NCI-H510A (cell line): ENCODE measurements around the gene TTC28.

Experiments
- DNase-seq: peaks from one replicate; lab custom pipeline; 2025; lab: John Stamatoyannopoulos, UW

TTC28 gene

DNA sequence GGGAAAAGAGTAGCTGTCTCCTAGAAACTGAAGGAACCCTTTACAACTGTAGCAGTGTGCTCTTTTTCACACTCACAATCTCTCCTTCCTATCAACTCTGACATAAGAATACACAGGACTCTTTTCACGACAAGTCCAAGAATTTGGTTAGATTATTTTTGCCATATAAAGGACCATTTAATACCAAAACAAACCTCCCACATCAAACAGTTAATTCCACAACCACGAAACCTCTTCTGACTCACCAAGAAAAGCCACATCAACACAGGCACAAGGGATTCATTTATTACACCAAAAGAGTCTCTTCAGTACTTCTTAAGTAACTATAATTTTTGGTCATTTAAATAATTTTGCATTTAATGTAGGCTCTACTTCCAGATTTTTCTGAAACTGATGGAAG, 538.0 kb downstream of the TTC28 start:
- DNase-seq = no peak

DNA sequence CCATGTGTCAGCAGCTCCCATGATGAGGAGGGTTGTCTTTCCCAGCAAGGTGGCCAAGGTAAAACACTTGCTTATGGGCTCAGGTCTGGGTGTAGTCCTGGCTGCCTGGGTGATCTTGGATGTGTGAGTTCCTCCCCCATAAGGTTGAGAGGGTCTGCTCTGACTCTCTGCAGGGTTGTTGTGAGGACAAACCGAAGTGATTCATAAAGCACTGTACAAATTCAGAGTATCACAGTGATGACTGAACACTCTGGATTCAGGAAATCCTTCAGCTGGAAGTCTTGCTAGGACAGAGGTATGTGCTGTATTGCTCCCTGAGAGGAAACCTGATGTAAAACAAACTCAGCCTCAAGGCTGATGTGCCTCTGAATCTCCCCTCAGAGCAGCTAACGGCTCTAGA, 539.7 kb downstream of the TTC28 start:
- no peak for DNase-seq

DNA sequence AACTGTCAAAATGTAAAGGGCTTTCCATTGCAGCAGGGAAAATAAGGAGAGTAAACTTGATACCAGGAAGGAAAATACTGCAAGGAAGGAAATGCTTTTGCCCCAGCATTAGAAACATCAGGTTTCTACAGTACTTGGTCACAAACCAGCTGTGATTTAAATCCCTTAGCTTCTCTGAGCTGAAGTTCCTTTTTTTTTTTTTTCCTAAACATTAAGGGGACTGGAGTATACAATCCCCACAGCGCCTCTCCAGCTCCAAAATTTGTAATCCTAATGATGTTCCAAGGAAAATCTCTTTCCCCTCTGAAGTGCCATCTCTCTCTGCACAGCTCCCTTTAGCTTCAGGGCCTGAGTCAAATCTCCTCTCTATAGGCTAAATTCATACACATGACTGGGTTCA, 540.1 kb downstream of the TTC28 start:
- no peak for DNase-seq

DNA sequence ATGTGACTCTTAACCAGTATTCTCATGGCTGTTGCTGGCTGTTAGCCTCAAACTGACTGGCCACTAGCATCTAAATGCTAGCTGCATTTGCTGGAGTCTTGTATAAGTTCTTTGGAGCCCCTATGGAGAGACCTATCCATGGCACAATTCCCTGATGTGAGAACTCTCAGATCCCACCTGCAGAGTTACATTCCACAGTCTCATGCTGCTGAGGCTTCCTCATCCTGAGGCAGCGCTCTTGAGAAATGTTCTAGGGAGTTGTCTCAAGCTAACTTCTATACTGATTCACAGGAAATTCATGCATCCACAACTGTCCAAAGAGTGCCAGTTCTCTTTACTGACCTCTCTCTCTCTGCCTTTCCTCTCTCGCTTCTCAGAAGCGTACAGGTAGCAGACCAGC, 542.6 kb downstream of the TTC28 start:
- no peak for DNase-seq

DNA sequence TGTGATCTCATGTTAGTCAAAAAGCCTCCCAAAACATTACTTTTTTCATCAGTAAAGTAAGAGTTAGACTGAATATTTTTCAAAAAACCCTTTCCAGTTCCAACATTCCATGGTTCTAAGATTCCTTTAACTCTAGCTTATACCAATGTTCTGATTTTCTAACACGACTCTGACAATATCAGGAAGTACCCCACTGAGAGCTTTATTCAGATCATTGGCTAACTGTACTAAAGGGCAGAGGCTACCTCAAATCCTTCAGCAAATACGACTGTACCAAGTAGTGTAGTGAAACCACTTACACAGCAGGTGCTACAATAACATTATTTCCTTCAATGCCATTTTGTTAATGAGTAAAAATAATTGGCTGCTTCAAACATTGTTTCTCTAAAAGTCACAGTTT, 547.2 kb downstream of the TTC28 start:
- no peak for DNase-seq

DNA sequence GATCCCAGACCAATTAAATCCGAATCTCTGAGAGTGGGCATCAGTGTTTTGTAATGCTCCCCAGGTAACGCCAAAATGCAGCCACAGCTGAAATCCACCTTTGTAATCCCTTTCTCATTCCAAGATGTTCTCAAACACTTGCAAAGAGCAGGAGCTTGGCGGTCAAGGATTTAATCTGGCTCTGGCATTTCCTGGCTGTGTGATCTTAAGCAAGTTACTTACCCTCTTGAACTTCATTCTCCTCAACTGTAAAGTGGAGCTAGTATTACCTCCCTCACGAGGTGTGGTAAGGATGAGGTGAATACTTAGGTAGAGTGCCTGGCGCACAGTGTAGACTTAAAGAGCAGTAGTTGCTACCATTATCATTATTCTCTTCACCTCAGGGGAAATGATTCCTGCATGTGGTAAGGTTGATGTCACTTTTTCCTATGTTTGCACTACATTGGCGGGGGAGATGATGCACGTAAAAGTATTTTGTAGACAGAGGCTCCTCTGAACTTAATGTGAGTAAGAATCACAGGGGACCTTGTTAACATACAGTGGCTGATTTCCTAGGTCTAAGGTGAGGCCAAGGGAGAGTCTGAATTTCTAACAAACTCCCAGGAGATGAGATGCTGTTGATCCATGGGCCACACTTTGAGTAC, 550.2 kb downstream of the TTC28 start:
- no peak for DNase-seq

DNA sequence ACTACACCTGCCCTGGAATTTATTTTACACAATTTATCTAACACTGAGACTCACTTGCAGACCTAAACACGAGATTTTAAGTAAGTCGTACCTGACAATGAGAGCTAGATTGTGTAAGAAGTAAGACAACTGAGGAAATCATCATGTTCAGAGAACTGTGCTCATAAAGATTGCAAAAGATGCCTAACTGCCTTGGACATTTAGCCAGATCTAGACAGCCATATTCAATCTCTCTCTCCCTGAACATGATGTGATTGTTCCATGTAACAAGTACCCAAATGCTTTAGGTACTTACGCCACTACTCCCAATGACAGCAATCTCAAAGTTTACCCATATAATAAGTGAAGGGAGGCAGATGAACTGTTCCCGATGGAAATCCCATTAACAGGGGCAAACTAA, 550.8 kb downstream of the TTC28 start:
- DNase-seq = no peak

DNA sequence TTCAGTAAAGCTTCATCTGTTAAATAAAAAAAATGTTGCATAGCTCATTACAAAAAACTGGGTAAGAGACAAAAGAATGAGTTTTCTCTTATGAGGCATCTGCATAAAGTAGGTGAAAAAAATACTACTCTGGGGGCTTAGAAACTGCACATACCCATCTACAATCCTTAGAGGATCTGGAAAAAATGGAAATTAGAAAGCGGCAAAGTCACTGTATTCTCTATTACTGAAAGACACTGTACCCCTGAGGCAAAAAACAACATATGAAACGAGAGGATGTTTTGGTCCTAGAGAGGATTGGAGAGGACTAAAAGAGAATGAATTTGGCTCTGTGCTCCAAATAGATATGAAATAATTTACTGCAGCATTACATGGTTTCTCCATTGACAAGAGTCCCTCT, 553.8 kb downstream of the TTC28 start:
- no peak for DNase-seq

DNA sequence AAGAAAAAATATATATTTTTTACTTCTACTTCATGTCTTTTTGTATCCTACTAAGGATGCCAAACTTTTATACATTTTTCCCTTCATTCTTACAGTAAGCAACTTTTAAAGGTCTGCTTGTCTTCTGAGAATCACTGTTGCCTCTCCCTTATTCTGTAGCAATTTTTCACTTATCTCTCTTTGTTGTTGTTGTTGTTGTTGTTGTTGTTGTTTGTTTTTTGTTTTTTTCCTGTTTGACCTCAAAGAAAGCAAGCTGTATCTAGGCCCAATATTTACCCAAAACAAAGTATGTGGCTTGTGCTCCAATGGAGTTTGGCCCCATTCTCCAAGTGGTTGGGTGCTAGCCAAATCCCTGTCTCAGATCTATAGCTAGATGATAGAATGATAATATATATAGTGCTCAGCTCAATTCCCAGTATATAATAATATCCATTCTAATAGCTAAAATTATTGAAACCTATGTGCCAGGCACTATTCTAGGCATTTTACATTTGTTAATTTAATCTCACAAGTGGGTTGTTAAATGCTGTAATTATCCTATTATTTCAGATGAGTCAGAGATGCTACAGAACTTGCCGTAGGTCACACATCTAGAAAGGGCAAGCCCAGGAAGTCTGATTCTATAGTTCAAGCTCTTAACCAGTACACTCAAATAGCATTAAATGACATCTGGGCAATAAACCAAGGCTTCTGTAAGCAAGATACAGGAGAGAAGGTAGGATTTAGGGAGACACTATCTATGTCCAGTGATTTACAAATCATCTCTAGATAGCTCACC, 555.5 kb downstream of the TTC28 start:
- no peak for DNase-seq

DNA sequence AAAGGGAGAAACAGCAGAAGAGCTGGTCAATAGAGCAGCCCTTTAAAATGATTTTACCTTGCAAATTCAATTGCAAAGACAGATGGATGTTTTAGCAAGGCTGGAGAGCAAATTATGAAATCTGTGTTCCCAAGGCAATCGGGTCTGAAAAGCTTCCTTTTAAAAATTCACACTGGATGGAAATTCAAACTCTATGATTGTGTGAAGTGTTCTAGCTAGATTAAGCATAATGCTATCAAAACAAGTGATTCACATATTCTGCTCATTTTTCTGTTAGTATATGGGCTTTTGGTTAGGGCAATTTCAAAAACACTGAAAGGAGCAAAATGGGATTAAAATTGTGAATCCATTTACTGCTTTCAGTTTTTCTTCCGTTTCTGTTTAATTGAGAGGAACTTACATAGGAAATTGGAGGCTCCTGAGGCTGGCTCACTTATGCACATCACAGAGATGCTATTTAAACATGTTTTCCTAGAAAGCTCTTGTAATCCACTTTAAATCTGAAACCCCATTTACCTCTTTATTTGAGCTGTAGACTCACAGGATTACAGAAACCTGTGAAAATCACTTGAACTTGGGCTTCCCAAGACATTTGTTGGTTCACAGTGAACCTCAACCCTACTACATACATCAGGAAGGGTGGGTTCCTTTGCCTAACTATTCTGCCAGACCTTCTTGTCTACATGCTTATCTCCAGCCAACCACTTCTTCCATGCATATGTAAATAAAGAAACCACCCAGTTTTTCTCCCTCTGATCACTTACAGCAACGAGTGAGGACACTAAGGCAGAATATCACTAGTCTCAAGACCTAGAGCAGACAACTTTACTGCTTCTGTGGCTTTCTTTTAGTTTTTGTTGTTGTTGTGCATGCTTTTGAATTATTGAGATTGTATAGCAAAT, 558.7 kb downstream of the TTC28 start:
- no peak for DNase-seq

DNA sequence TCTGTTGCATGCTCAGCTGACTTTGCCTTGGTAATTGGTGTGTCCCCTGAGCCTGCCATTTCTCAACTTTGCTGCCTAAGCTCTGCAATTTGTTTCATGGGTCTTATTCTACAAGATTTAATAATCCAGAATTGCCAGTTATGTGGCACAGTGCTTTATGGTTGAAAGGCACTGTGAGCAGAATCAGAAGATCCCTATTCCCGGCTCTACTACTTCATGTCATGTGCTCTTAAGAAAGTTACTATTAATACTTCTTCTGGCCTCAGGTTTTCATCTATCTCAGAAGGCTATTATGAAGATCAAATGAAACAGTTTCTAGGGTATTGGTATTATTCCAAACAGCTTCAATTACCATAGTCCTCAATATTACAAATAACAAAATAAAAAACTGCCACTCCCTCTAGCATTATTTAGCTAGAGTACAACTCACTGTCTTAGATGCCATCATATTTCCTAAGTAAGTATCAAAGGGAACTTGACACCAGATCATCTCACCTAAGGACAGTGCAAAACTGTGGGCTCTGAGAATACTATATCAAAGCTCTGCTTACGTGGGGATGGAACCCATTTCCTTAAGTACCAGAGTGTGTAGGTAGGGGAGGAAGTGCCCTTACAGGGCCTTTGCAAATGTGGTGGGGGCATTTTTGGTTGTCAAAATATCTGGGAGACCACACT, 560.5 kb downstream of the TTC28 start:
- no peak for DNase-seq

DNA sequence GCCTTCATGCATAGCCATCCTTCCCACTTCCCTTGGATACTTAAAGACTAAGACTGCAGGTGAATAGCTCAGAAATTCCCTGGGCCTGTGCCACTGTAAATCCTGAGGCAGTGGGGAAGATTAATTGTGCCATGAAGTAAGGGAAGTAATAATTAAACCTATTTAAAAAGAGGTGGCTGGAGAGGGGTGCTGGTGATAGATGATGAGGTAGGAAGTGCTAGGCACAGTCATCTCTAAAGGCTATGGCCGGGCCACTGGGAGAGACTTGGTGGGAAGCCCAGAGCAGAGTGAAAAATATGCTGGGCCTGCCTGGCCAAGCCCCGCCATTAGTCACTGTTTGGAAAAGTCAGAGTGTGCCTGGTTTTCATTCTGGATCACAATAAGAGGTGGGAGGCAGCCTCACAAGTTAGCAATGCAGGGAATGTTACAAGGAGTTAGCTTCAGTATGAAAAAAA, 563.4 kb downstream of the TTC28 start:
- no peak for DNase-seq

DNA sequence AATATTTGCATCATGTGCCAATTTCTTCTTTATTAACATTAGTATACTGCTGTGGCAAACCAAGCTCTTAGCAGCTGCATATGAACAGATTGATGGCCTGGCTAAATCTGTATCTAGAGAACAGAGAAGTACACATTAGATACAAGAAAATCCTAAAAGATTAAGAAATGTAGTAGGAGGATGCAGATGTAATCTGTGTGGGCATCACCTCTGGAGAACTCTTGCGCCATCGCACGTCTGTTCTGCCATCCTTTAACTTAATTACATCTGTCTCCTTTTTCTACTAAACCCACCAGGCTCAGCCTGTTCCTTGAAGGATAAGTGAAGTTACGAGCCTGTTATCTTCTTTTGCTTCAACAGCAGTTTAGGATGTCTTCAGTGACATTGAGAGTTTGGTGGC, 564.2 kb downstream of the TTC28 start:
- DNase-seq = no peak

DNA sequence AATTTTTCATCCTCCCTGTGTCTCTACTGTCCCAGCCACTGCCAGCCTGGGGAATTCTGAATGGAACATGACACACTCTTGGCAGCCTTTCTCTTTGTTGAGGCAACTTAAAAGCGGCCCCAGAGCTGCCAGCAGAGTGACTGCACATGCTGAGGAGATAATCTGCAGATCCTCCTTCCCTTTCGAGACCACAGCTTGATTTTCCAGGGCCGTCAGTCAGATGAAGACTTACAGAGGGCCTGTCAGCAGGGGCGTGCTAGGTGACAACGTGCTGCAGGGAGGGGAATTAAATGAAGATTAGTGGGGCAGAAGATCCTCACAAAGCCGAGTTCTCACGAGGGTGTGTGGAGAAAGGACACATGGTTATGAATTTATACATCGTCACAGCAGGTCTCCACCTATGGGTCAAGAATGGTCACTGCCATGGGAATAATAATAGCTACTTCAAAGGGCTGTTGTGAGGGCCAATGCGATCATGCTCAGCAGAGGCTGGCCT, 567.0 kb downstream of the TTC28 start:
- DNase-seq = no peak

DNA sequence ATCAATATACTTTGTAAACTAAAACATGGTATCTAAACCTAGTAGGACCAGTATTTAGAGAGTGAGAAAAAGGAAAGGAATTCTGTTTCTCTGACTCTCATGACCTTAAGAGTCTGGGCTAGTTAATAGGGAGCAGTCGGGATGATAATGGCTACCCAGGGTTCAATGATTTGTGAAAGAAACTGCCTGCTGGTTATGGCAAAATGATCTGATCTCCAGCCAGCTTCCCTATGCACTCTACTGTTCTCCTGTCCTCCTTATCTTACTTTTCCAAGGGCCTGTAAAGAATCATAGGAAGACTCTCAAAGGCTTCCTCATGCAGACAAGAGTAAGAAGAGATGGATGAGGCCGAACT, 567.5 kb downstream of the TTC28 start:
- DNase-seq = no peak

DNA sequence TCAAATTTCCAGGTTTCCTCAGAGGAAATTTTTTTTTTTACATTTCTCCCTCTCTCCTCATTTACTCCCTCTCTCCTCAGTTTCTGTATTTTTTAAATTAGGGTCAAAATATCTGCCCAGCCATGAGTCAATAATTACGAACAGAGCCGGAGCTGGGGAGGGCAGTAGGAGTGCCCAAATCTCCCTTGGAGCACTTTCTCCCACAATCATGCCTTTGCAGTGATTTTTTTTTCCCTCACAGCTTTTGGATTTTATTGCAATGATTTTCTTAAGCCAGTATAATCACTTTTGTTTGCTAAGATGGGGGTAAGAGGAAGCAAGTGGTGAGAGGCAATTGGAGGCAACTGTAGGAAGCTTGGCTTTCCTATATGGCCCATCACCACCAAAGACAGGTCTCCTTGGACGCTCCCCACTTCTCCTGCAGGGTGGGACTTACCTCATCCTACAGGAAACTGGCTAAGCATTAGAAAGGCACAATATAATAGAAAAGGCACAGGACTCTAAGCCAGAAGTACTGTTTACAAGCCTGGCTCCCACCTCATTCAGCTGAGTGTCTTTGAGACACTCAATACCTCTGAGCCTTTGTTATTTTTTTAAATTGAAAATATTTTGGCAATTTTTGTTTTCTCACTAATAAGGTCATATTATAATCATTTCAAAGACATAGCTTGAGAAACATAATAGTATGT, 568.0 kb downstream of the TTC28 start:
- DNase-seq = no peak

DNA sequence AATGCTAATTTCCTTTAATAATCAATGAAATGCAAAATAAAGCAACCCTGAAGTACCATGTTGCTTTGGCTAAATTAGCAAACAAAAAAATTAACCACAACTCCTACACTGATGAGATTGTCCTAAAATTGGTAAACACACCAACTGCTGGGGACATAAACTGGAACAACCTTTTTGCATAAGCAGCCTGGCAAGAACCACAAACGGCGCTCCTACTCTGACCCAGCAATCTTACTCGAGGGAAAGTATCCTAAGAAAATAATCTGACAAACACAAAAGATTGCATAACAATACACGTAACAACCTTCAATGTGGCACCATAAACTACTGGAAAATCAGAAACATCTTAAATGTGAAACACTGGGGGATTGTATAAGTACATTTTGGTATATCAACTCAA, 570.8 kb downstream of the TTC28 start:
- no peak for DNase-seq

DNA sequence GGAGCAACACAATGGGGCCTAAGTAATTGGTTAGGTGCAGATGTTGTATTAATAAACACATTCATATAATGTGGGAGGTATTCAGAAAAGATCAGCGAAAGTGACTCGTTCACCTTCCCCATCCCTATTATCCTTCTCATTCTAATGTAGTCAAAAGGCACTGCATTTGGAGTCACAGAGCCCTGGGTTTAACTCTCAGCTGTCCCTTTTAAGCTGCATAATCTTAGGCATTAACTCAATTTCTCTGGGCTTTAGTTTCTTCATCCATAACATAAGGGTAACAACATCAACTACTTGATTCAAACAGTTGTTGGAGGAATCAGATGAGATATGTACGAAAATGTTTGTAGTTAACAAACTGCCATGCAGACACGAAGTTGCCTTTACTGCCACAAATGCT, 573.0 kb downstream of the TTC28 start:
- DNase-seq = no peak

DNA sequence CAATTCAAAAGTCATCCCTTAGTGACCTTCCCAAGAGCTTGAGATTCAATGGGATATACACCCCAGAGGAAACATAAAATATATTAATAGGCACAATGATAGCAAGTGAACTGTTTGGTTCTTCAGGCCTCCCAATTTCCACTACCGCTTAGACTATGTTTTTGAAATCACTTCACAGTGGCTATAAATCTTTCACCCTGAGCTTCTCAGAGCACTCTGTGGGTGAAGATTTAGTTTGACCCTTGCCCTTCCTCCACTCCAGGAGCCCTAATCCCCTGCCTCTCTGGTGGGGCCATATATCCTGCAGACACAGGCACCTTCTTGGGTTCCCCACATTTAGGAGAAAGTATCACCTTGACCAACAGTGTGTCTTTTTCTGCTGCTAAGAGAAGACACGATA, 573.7 kb downstream of the TTC28 start:
- DNase-seq = no peak

DNA sequence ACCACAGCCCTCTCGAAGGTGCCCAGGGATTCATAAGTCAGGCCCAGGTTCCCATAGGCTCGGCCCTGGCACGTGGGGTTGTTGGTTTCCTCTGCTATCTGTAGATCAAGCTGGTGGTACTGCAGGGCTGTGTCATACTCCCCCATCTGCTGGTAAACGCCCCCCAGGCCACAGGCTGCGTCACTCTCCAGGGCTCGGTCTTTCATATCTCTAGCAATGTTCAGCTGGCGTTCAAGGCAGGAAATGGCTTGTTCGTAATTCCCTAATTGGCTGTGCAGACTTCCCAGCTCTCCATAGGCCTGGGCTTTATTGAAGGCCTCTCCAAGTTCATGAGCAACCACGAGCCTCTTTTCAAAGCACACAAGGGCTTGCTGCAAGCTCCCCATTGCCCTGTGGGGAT, 574.2 kb downstream of the TTC28 start:
- DNase-seq = no peak

DNA sequence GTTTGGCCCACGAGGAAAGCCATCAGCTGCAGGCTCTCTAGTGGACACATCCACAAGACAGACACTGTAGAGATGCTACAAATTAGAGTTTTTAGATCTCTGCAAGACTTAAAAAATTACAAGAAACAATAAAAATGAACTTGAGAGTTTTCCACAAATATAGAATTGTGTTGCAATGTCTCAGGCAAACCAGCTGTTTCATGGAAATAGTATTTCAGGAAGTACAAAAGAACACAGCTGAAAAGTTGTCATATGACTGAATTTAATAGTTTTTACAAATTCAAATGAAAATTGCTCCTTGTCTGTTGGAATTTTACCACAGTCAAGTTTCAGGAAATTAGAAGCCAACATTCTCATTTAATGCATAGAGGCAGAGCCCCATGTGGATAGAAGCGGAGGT, 576.0 kb downstream of the TTC28 start:
- DNase-seq = no peak
